Lung microvascular endothelial cell (primary cell): ENCODE measurements around the gene SHROOM3. TPM values are rescaled to one million over a fixed set of nuclear protein-coding genes. Genes with fewer than 3 reads are reported as not detected.

Experiments used
- DNase-seq, 2 donors: peaks; one replicate each; pipeline versions ENCODE4 v3.0.0 to v3.0.0-alpha.2; 2010; ENCODE audit warnings: low read depth in 2 of 2
- total RNA-seq: library from RNA; depleted of rRNA; stranded (reverse); fragments of >200 nt; gene quantifications from 2 replicates; pipeline ENCODE4 v1.2.1, GENCODE V29; 2014

The SHROOM3 gene
- total RNA-seq, 1 donor from 2014 or later: under 0.01 TPM

DNA sequence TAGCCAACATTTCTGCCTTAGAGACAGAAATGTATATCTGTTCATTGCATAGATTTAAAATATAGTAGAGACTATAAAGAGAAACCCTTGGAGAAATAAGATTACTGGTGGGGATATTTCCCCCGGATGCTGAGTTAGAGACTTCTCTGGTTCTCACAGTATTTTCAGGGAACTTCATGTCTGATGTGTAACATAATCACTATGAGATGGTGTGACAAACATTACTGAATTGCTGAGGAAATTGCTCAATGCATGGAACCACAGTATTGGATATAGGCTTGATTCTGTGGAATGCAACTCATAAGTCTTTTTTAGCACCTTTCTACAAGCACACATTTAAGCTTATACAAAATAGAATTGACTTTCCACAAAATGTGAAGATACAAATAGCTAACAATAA, 310.2 kb downstream of the SHROOM3 start:
- no peak for DNase-seq

GRCh38 chr4:76747563-76747962, 312.5 kb downstream of the SHROOM3 start:
- DNase-seq: no peak

- peak; percentile 61 to 67 for DNase-seq
Observed at GRCh38 chr4:76748649-76749048, 313.6 kb downstream of the SHROOM3 start.

- DNase-seq: no peak
Observed at GRCh38 chr4:76749355-76749754, 314.3 kb downstream of the SHROOM3 start.

DNA sequence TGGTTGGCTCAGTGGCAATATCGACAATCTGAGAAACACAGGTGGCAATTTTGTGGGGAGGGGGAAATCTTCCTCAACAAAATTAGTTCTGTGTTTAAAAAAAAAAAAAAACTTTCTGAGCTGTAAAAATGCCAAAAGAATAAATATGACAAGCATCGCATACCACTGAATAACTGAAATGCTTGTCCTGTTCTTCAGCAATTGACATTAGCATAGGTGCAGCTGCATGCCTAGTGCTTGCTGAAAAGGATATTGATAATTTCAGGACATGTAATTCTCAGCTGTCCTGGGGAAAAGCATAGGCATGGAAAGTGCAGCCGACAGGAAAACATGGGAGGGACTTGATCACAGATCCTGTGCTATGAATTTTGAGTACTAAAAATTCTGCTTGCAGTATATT, 315.7 kb downstream of the SHROOM3 start:
- no peak for DNase-seq

- no peak for DNase-seq
Observed at GRCh38 chr4:76751612-76752343, 316.7 kb downstream of the SHROOM3 start.

- DNase-seq: peak; percentile 7 to 86
Observed at GRCh38 chr4:76752861-76753501, 318.0 kb downstream of the SHROOM3 start.

DNA sequence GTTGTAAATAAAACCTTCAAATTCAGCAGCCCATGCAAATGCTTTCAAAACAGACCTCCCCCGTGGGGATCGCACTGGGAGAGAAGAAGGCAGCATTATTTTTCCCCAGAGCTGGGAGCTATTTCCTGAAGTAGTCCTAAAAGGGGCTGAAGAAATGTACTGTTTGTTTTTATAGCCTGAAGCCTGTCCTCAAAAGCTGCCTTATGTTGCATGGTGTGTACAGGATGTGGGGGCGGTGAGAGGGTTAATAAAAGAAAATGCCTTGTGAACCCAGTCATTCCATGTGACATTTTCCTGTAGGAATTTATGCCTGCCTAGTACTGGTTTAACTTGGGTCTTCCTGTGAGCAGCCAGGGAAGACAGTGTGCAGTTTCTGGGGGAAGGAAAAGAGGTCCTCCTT, 318.8 kb downstream of the SHROOM3 start:
- DNase-seq: peak in 1 of 2 donors; percentile 82

GRCh38 chr4:76754439-76754838, 319.4 kb downstream of the SHROOM3 start:
- DNase-seq: no peak

DNA sequence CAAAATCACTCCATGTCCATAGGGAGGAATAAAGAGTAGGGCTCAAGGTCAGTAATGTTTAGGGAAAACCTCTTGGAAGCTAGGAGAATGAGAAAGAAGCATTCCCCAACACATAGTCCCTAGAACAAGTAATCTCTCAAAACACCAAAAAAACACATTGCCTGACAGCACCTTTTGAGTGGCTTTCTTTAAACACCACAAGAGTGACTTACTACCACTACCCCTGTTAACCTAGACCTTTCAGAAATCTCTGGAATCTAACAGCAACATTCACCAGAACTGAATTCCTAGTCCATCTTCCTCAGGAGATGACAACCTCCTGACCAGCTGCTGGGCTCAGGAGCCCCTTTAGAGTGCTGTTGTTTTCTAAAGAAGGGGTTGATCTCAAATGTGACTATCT, 320.7 kb downstream of the SHROOM3 start:
- DNase-seq: no peak

- DNase-seq: no peak
Observed at GRCh38 chr4:76756416-76756815, 321.4 kb downstream of the SHROOM3 start.

GRCh38 chr4:76757418-76757939, 322.4 kb downstream of the SHROOM3 start:
- no peak for DNase-seq

DNA sequence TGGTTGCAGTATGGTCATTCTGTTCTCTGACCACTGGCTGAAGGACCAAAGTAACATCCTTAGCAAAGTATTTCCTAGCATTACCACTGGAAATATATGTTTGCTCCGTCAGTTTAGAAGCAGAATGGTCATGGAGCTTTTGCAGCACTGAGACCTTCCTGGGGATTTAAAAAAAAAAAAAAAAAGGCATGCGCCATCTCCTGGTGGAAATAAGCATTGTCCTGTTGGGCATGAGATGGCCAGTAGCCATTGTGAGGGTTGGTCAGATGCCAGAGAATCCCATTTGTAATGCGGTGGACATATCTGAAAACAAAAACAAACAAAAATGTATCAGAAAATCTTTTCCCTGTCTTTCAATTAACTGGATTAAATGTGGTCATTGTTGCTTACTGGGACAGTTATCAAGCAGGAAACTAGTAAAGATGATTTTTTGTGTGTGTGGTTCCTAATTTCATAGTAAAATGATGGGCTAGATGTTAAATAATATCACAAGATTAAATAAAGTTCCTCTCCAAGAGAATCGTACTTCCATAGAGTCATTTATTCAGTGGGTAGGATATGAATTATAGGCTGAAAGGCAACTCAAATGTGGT, 323.4 kb downstream of the SHROOM3 start:
- DNase-seq: peak; percentile 74 to 84

- DNase-seq: no peak
Observed at GRCh38 chr4:76758996-76759395, 324.0 kb downstream of the SHROOM3 start.

DNA sequence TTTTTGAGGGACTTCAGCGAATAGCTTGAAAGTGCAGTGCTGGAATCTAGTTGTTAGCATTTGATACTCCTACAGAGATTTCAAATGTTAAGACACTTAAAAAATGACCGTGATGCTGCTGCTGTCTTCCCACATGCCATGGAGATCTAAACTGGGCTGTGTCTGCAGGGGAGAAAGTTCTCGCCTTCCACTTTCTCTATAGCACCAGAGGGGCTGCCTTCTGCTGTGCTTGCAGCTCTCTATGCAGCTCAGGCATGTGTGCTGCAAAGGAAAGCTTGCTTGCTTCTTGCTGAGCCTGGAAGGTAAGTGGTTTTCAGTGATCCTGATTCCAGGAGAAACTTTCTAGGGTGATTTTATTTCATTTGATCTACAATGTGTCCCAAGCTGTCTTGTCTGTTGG, 325.2 kb downstream of the SHROOM3 start:
- DNase-seq: no peak

GRCh38 chr4:76762137-76763130, 327.4 kb downstream of the SHROOM3 start:
- DNase-seq: no peak

- peak in 1 of 2 donors; percentile 34 for DNase-seq
Observed at GRCh38 chr4:76764251-76764650, 329.2 kb downstream of the SHROOM3 start.

DNA sequence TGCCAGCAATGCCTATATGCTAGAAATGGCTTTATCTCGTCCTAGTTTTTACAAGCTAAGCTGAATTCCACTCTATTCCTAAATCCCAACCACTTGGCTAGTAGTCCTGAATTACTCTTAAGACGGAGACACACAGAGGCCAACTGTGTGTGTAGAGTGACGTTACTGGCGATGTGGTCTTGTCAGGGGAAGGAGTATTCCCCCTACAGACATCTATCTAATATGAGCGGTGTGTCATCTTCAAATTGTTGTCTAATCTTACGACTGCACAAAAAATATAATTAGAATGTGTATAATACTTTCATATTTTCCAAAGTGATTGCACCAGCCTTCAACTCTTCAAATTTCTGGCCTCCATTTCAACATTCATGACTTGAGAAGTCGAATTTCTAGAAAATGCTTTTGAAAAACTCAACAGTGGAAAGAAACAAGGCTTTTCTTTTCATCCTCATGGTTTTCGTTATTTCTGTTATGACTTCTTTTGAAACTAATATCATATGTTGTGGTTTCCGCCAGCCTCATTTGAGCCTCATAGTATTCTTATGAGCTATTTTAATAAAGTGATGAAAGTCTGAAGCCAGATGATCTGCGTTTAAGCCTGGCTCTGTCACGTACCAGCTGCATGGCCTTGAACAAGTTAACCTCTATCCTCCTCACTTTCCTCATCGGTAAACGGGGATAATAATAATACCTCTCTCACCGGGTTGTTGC, 330.6 kb downstream of the SHROOM3 start:
- DNase-seq: no peak

- DNase-seq: peak in 1 of 2 donors; percentile 10
Observed at GRCh38 chr4:76767983-76768382, 333.0 kb downstream of the SHROOM3 start.

DNA sequence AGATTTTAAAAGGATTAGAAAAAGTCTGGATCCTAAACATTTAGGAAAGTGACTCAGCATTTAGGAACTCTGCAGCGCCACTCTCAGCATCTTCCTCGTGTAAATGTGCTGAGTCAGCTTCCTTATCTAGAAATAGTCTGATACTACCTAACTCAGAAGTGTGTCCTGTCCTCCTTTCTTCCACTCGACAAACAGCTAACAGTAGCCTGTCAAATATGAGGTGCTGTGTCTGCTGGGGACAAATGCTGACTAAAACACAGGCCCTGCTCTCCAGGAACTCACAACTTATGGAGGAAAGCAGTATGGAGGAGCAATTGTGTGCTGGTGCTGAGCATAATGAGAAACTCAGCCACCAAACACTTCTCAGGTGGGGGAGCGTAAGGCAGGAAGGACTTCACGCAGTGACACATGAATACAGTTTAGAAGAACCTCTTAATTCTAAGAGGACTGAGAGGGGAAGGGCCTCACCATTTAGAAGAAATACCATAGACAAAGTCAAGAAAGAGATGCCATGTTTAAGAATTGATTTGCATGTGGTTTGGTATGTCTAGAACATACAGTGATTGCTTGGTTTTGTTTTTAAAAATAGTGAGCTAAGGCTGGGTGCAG, 337.6 kb downstream of the SHROOM3 start:
- DNase-seq: peak in 1 of 2 donors; percentile 61
